Amniotic stem cell (primary cell): ENCODE results near the gene ASAH2.
"Not testable (repeated sequence)": the region's sequence is repeated elsewhere in the genome, so short reads cannot be mapped to it uniquely, and the experiment has no call there.

Experiments used
- DNase-seq: peaks from one replicate; lab custom pipeline; 2025; lab: John Stamatoyannopoulos, UW

The ASAH2 gene

DNA sequence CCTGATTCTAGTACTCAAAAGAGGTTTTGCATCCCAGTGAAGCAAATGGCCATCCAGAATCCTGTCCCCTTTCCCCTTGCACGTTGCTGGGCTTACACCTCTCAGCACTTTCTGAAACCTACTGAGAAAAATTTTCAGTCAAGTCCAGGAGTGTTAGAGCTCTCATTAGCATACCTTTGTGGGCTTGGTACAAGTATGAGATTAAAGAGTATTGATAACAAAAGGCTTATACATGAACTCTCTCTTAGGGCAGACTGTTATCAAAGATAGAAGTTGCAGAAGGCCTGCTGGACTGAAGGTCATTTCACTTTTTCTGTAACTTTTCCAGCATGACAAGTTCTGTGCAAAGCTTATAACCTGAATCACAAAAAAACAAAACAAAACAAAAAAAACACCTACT lies at the start of gene ASAH2:
ASAH2 (minus strand) TSS at position 123 of the 400 bp plus-strand sequence. CDS start 2,906 bp downstream, outside the sequence.
- DNase-seq: no peak

DNA sequence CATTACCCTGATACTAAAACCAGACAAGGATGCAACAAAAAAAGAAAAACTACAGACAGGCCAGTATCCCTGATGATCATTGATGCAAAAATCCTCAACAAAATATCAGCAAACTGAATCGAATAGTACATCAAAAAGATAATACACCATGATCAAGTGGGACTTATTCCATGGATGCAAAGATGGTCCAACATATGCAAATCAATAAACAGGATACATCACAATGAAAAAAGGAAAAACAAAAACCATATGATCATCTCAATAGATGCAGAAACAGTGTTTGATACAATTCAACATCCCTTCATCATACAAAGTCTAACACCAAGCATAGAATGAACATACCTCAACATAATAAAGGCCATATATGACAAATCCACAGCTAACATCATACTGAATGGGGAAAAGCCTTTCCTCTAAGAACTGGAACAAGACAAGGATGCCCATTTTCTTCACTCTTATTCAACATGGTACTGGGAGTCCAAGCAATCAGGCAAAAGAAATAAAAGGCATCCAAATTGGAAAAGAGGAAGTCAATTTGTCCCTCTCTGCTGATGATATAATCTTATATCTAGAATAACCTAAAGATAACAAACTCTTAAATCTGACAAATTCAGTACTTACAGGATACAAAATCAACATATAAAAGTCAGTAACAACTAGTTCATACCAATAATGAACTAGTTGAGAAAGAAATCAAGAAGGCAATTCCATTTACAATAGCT lies 48.8 kb upstream of the ASAH2 start:
- DNase-seq: no peak

DNA sequence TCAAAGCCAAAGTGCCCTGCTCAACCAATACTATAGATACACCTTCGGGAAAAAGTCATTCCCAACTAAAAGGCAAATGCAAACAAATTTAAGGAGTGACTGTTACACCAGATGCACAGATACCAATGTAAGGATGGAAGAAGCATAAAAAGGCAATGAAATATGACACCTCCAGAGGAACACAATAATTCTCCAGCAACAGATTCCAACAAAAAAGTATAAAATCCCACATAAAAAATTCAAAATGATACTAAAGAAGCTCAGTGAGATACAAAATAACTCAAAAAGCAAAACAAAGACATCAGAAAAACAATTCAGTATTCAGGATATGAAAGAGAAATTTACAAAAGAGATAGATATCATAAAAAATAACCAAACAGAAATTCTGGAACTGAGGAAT lies 44.1 kb upstream of the ASAH2 start:
- DNase-seq: no peak

DNA sequence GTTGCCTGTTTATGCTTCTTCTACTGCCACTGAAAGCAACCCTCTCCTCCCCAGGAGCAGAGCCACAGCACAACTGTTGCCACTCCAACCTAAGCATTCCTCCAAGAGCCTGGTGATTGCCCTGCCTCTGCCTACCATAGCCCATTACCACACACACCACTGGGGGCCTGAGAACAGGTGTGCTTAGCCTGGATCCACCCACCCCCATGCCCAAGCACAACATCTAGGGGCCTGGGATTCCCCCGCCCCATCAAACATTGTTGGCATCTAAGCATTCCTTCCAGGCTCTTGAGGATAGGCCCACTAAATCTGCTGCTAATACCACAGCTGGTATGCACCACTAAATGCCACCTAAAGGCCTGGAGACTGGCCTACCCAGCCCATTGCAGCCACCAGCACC lies 43.3 kb upstream of the ASAH2 start:
- no peak for DNase-seq

DNA sequence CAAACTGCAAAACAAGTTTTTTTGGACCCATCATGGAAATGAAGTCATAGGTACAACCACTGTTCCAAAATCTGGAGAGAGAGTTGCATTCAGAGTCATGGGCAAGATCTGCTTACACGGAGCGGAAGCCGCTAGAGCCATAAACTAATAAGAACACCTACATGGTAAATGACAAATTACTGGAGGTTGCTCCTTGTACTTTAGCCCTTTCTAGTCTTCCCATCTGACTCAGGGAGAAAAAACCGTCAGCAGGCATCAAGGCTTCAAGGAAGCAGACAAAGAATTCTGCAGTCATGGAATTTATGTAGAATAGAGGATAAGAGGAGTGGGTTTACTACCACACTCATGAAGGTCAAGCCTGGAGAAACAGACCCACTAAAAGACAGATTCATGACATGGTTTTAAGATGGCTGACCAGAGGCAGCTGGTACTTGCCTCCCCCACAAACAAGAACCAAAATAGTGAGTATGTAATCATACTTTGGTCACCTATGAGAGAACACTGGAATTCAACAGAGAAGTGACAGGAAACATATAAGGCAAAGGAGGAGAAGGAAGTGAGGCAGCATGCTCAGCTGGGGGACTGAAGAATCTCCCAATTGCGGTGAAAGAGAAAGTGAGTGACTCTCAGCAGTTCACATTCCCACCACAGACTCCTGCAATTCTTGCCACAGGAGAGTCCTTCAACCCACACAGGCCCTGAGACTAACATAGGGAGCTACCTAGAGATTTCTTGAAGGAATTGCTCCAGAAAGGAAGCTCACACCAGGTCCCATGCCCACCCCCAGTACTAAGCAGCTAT lies 42.4 kb upstream of the ASAH2 start:
- DNase-seq: no peak

DNA sequence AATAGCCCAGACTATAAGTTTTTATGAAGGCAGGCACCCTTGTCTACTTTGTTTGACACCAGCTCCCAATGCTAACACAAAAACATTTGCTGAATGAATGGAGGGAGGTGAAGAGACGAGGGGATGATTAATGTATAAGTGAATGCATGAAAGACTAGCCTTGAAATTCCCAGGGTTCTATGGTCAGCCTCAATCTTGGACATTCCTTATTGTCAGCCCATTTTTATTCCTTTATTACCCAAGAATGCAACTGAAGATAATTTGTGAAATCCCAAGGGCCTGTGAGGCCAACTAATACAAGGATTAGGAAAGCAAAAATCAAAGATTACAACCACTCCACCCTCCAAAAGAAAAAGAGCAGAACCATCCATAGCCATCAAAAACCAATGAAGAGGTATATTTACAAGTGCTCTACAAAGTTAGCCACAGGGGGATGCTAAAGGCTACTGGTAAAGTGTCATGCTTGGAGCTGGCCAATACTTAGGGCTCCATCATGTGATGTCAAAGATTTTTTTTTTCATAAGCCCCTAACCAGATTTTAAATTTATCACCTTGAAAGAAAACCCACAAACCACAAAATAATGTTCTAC lies 40.0 kb upstream of the ASAH2 start:
- DNase-seq: no peak

DNA sequence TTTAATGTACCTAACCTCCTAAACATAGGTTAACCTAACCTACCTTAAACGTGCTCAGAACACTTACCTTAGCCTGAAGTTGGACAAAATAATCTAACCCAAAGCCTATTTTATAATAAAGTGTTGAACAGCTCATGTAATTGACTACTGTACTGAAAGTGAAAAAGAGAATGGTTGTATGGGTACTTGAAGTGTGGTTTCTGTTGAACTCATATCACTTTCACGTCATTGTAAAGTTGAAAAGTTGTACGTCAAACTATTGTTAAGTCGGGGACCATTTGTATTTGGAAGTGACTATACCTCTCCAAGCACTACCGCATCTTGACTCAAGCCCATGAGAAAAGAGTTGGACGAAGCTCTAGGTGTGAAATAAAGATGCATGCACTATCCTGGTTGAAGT lies 37.9 kb upstream of the ASAH2 start:
- no peak for DNase-seq

DNA sequence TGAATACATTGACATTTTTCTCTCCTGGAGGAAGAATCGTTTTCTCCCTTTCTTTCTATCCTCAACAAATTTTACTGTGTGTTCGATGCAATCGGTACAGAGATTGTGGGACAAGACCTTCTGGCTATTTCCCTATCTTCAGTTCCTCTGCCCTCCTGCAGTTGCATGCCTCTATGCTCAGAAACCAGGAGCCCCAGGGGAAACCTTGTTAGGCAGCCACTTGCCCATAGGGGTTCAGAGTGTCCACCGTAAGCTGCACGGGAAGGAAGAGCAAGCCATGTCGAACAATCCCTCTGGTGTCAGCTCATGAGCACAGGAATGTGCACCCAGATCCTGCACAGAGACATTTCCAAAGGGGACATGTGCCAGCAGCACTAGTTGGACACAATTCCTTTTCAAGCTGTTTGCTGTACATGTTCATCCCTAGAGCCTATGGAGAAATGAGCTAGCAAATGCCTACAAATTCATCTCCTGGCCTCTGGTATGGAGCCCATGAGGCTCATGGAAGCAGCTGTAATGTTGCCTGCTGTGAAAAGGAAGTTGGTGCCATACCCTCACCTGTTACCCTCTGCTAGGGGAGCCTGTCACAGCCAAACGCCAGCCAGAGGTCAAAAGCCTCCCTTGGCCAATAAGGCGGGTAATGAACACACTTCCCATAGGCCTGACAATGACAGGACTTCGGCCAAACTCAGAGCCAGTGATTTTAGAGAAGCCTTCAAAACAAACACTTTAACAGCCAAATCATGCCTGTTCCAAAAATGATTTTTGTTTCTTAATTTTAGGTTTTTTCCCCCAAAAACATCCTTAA lies 35.9 kb upstream of the ASAH2 start:
- DNase-seq: no peak

DNA sequence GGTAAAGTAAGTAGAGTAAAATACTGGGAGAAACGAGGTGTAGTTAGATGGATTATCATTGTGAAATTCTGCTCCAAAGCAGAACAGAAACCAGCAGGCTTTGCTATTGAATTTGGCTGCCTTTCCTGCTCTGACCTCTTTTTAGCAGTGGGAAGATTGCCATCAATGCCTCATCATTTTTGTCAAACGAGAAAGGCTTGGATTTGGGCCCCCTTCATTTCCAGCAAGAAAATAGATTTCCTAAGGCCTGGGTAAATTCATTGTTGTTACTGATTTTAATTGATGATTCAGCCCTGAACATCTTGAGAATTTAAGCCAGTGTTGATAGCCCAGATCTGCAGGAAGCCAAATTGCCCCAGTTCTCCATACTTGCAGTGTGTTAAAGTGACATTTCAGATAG lies 35.2 kb upstream of the ASAH2 start:
- no peak for DNase-seq

DNA sequence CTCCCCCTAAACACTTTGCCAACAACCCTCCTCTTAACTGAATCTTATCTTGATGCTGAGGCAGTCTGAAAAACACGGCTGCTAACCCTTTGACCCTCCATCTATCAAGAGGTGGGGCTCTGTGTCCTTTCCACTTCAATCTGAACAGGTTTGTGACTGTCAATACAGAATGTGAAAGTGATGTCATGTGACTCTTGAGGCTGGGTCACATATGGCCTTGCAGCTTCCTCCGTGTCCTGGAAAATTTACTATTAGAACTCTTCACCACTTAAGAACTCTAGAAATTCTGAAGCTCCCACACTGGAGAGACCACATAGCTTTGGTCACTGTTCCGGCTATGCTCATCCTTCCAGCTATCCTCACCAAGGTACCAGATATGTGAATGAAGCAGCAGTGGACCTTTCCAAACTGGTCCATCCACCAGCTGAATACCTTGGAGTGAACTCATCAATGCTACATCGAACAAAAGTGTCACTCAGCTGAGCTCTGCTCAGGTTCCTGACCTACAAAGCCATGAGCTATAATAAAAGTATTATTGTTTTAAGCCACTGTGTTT lies 30.7 kb upstream of the ASAH2 start:
- DNase-seq: no peak

DNA sequence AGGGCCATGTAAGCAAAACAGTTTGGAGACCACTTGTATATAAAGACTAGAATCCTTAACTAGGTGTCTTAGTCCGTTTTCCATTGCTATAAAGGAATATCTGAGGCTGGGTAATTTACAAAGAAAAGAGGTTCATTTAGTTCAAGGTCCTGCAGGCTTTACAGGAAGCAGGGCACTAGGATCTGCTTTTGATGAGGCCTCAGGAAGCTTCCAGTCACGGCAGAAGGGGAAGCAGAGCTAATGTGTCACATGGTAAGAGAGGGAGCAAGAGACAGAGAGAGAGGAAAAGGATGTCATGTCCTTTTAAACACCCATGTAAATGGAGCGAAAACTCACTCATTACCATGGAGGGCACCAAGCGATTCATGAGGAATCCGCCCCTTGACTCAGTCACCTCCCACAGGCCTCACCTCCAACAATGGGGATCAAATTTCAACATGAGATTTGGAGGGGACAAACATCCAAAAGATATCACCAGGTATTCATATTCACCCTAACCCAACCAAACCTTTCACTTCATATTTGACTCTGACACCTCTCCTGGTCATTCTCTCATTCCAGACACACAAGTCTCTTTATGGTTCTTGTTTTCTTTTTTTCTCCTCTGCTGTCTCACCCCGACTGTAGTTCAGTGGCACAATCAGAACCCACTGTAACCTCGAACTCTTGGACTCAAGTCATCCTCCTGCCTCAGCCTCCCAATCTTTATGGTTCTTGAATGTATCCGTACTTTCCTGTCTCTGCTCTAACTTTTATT lies 30.1 kb upstream of the ASAH2 start:
- no peak for DNase-seq

DNA sequence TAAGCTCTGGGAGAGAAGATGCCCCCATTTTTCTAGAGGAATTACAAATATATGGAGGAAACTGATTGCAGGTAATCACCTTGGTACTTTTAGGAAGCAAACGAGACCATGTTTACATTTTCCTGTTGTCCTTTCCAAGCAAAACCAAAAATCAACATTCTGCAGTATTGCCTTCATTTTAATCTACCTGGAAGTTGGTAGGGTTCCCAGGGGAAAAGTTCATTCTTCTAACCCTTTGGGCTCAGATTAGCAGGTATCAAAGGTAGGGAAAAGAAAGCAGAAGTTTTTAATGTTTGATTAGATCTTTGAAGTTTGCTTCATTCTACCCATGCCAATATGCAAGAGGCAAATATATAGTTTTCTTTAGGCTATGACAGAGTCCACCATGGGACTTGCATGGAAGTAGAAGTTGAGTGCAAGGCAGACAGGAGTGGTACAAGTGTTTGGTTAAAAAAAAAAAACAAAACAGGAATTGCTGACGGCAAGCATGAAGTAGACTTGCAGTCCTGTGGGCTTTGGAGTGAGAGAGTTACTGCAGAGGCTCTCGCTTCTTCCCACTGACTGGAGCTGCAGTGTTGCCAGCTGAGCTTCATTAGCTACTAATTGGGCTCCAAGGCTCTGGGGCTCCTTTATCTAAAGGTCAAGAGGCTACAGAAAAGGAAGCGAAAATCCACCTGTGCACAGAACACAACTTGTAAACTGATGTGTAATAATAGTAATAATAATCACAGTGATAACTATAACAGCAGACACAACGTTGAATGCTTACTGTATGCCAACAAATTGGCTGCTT lies 28.9 kb upstream of the ASAH2 start:
- no peak for DNase-seq

DNA sequence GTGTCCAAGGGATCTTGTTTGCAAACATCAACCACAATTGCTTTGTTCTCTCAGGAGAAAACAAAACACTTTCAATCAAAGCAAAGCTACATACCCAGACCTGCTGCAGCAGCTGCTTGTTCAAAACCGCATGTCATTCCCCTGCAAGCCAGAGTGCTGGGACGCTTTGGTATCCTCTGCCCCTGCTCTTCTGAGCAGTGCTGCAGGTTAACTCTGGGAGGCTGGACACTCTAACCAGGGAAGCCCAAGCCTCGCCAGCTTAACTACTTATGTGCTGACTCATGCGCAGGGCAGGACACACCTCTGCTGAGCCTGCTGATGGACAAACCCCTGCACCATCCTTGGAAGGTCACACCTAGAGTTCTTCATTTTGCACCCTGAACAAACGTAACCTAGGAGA lies 28.2 kb upstream of the ASAH2 start:
- no peak for DNase-seq

DNA sequence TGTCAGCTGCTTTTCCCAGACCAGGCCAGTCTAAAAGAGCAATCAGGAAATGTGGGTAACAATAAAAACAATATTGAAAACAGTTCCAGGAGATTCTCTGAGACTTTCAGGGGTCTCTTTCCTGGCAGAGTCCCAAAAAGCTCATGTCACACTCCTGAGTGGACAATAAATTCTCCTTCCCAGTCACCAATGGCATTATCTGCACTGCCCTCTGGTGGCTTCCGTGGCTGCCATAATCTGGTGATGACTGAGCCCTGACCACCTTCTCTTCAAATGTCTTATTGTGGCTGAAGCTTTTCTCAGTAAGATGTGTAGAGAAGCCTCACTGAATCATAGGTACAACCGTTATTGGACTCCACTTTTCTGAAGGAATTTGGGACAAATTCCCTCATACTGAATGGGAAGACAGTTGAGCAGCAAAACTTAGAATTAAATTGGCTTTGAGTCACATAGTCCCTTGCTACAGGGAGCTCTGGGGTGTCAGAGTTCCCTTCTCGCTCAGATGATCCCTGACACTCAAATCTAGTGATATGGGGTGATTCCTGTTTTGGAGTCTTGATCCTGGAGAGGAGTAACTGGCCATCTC lies 24.4 kb upstream of the ASAH2 start:
- no peak for DNase-seq

DNA sequence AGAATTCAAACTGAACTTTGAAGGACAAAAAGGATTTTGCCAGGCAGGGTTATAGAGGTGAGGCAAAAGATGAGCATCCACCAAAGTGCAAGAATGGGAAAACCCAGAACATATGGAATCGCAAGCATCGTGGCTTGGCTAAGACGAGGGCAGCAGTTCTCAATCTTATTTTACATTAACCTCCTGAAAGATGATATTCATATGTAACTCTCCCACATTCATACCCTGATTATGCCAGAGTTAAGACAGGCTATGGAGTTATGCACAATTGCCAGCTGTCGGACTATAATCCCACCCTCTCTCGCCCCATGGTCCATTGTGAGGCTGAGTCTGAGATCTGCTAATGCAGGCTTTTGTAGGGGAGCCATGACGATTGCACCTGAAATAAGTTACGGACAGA lies 21.2 kb upstream of the ASAH2 start:
- DNase-seq: no peak

DNA sequence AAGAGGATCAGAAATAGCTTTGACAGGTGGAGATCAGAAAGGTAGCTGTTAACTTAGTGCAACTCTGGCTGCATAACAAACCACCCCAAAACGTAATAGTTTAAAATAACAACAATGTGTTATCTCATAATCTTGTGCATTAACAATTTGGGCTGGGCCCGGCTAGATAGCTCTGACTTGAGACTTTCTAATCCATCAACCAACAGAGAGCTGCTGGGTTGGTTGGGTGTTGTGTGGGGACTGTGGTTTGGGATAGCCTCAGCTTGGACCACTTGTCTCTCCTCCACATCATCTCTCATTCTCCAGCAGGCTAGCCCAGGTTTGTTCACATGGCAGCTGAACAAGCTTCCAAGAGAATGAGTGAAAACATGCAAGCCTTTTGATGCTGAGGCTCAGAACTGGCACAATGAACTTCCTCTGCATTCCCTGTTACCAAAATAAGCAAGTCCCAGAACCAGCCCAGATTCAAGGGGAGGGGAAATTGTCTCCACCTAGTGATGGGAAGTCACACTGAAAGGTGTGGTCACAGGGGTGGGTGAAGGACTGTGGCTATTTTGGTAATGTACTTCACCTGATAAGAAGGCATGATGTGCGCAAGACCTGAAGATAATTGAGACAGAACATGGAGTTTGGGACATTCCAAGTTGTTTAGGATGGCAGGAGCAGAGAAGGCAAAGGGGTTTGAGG lies 20.4 kb upstream of the ASAH2 start:
- DNase-seq: no peak

DNA sequence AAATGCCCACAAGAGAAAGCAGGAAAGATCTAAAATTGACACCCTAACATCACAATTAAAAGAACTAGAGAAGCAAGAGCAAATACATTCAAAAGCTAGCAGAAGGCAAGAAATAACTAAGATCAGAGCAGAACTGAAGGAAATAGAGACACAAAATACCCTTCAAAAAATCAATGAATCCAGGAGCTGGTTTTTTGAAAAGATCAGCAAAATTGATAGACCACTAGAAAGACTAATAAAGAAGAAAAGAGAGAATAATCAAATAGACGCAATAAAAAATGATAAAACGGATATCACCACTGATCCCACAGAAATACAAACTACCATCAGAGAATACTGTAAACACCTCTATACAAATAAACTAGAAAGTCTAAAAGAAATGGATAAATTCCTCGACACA lies 16.6 kb upstream of the ASAH2 start:
- DNase-seq: not testable (repeated sequence)

DNA sequence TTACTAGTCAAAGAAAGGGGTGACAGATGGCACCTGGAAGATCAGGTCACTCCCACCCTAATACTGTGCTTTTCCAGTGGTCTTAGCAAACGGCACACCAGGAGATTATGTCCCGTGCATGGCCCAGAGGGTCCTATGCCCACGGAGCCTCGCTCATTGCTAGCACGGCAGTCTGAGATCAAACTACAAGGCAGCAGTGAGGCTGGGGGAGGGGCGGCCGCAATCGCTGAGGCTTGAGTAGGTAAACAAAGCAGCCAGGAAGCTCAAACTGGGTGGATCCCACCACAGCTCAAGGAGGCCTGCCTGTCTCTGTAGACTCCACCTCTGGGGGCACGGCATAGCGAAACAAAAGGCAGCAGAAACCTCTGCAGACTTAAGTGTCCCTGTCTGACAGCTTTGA lies 11.3 kb upstream of the ASAH2 start:
- not testable (repeated sequence) for DNase-seq

DNA sequence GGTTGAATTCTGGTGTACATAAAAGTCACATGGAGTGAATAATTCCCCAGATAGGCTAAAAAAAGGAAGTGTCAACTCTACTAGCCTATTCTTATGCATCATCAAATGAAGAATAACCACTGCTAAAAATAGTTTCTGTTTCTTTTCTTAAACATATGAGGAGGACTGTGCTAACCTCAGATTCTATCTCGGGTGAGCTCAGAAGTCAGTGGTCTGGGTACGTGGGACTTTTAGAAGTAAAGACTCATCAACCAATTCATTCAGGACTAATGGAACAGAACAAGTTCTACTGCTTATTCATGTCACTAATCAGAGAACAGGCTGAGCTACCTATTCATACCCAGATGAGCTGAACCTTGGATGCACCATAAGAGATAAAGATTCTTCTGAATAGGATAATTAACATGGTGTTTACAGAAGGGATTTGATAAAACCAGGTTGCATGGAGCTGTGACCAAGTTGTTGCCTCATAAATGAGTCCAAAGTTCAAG lies 9.5 kb upstream of the ASAH2 start:
- no peak for DNase-seq
